Measurements from ENCODE around the gene LONP2.
"Not testable (repeated sequence)": the region's sequence is repeated elsewhere in the genome, so short reads cannot be mapped to it uniquely, and the experiment has no call there.

The LONP2 gene

GRCh38 chr16:48365025-48365600 lies 121.0 kb downstream of the LONP2 start:
- no peak for TF ChIP-seq CTCF (IDR thresholded peaks at IDR 0.05; ENCODE audit: low read length, missing control alignments)
- H3K4me3 ChIP-seq (replicated peaks; ENCODE audit: low read depth, low read length), result peak overlapping the region; percentile 69

DNA sequence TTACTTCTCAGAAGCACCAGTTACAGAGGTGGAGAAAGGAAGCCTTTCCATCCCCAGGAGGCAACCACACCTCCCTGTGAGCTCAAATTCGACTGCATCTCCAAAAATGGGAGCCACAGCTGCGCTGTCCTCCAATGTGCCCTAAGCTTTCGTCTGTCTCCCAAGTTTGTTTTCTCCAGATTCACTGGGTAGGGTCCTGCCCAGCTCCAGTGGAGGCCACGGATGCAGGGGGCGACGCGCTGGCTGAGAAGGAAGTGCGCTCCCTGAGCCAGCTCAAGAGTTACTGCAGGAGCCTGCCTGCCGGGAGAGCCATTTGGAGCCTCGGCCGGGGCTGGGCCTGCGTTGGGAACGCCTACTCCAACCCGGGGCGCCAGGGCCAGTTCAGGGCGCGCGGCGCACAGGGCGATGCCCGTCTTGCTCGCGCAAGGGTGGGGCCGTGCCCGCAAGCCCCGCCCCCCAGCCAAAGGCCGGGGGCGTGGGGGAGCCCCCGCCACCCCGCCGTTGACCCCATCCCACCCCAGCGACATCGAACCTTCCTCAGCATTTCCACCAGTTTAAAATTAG lies 121.6 kb downstream of the LONP2 start:
- H3K4me3 ChIP-seq (replicated peaks; ENCODE audit: low read depth, low read length), result peak overlapping the region; percentile 69
- peak; percentile 86 for DNase-seq (ENCODE audit: low read depth)
- no peak for TF ChIP-seq CTCF (IDR thresholded peaks at IDR 0.05; ENCODE audit: low read length, missing control alignments)

More at GRCh38 chr16:48365025-48365600, 121.0 kb downstream of the LONP2 start:
- DNase-seq (ENCODE audit: low read depth), result no peak

GRCh38 chr16:48366165-48367093 lies 122.3 kb downstream of the LONP2 start:
- no peak for TF ChIP-seq CTCF (IDR thresholded peaks at IDR 0.05; ENCODE audit: low read length, missing control alignments)
- peak overlapping the region; percentile 69 for H3K4me3 ChIP-seq (replicated peaks; ENCODE audit: low read depth, low read length)
- DNase-seq (ENCODE audit: low read depth), result peak; percentile 93

DNA sequence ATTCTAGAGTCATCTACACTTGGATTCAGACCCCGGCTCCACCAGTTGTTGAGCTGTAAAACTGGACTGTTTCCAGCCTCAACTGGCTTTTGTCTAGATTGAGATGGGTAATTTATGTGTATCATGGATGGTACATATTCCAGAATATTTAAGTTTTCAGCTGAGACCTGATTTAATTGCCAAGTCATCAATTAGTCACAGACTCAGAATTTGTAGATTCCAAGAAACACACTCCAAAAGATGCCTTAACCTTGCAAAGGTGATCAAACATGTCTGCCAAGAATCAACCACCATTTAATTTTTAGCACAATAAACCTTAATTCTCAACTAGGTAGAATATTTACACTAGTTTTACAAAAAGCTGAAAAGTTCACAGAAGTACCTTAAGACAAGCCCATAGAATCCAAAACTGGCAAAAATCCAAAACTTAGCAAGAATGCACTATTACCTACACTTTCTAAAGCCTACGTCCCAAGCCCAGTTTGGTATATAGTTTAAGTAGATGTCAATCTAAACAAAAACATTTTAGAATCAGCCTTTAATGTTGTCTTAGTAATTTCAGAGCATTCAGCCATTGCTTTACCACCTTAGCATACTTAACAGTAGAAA lies 123.4 kb downstream of the LONP2 start:
- DNase-seq (ENCODE audit: low read depth), result no peak
- no peak for TF ChIP-seq CTCF (IDR thresholded peaks at IDR 0.05; ENCODE audit: low read length, missing control alignments)
- no peak overlapping the region for H3K4me3 ChIP-seq (replicated peaks; ENCODE audit: low read depth, low read length)

DNA sequence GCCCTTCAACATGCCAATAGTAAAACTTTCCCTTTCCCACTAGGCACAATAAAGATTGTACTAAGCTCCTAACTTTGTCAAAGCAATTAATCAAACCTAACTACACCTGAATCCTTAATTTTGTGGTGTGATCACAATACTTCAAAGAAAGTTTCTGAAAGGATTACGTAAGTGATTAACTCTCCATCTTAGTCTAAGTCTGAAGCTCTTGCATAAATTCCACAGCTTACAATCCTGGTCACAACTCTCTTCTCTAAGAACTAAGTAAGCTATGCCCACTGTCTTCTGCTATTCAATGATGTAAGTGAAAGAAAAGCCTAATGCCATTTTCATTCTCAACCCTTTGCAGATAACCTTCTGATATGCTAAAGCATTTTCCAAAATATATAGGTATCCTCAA lies 125.7 kb downstream of the LONP2 start:
- no peak overlapping the region for H3K4me3 ChIP-seq (replicated peaks; ENCODE audit: low read depth, low read length)
- no peak for DNase-seq (ENCODE audit: low read depth)
- no peak for TF ChIP-seq CTCF (IDR thresholded peaks at IDR 0.05; ENCODE audit: low read length, missing control alignments)

- no peak for TF ChIP-seq CTCF (IDR thresholded peaks at IDR 0.05; ENCODE audit: low read length, missing control alignments)
- no peak overlapping the region for H3K4me3 ChIP-seq (replicated peaks; ENCODE audit: low read depth, low read length)
- no peak for DNase-seq (ENCODE audit: low read depth)
These were observed 126.1 kb downstream of the LONP2 start for GRCh38 chr16:48370229-48370628.

GRCh38 chr16:48370668-48371392 lies 126.7 kb downstream of the LONP2 start:
- H3K4me3 ChIP-seq (replicated peaks; ENCODE audit: low read depth, low read length); DNase-seq (ENCODE audit: low read depth): not testable (repeated sequence)
